ENCODE measurements around the gene ECE1. TPM values are rescaled to one million over a fixed set of nuclear protein-coding genes. Genes with fewer than 3 reads are reported as not detected.

The ECE1 gene
- total and polyA plus RNA-seq, 10 of the 15 experiments (the other 5 are each of a cell fraction or from before 2014, with no cell fraction given): 0.97 to 81.0 (median 37.0) TPM

DNA sequence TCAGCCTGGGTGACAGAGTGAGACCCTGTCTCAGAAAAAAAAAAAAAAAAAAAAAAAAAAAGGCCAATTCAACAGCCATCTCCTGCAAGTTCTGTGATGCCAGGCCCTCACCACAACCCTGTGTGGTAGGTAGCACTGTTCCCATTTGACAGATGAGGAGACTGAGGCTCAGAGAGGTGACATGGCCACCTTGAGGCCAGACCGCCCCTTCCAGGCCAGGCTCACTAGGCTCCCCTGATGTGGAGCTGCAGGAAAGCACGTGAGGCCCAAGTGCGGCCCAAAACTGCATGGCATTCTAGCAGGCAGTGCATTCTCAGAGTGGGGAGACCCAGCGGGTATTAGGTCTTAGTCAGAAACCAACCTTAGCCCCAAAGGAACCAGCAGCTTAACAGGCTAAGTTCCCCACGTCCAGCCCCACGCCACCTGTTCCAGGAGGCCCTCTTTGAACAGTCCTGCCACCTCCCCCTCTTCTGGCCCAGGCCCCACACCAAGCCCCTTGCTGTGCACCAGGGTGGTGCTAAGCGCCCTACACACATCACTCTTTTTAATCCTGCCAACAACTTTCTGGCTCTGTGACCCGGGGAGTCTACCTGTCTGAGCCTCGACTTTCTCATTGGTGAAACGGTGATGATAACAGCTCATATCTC lies 11.7 kb upstream of the ECE1 start:
- BruUV-seq (replicated peaks): no TSS peak
- in situ Hi-C loops (cut with MboI): no loop called here
- no peaks in the 10 kb centered on the region for H3K27me3 ChIP-seq (replicated peaks in 1 of 2; ENCODE audit: control insufficient read depth in 2 of 2, insufficient read depth in 2 of 2, low read length in 1 of 2)
- no peaks in the 10 kb centered on the region; the same call in 1 of the 2 replicates for H3K4me1 ChIP-seq (ENCODE audit: control insufficient read depth, insufficient read depth, low read length)
- POLR2A ChIA-PET: interaction anchor here (0.7 to 1.3 kb wide), 2 partner anchors 11 to 36 kb away, joined by 3 read pairs; no protein-coding TSS in a partner anchor
- no peak; the same call in 2 of the 3 replicates for ATAC-seq
- H3K27ac ChIP-seq (ENCODE audit: control insufficient read depth, insufficient read depth): no peak overlapping the region
- WGBS (ENCODE audit: insufficient coverage, insufficient replicate concordance, low lambda C conversion rate, missing lambda C conversion rate): 56% methylated on average over 10 of the region's 10 CpGs
- no peaks in the 10 kb centered on the region for H3K79me2 ChIP-seq (ENCODE audit: control insufficient read depth, insufficient read depth, low read length)
- no peak for FAIRE-seq
- no peak overlapping the region for H3K4me2 ChIP-seq (ENCODE audit: control insufficient read depth, insufficient read depth)
- intact Hi-C loops (cut with micrococcal nuclease; ENCODE audit: unreplicated experiment): no loop called here
- H3K36me3 ChIP-seq (ENCODE audit: control insufficient read depth in 2 of 2, insufficient read depth in 2 of 2, low read length in 1 of 2): peaks cover 0 to 13% of the 10 kb centered on the region in 2 experiments; a peak in 2 of 4 replicates
- DNase-seq (ENCODE audit: low read depth, low spot score): no peak
- no peak overlapping the region for H3K4me3 ChIP-seq
- RAD21 ChIA-PET (ENCODE audit: unreplicated experiment): interaction anchor here (0.6 to 0.7 kb wide), 2 partner anchors 66 to 70 kb away, joined by 3 read pairs; no protein-coding TSS in a partner anchor
- SMC1A ChIA-PET (ENCODE audit: uncharacterized antibody, unreplicated experiment): interaction anchor here (1.4 to 1.5 kb wide), 2 partner anchors 11 to 32 kb away, joined by 3 read pairs; no protein-coding TSS in a partner anchor
- no peak overlapping the region for H3K9ac ChIP-seq (ENCODE audit: control insufficient read depth, insufficient read depth, low read length)
- no peaks in the 10 kb centered on the region; the same call in 1 of the 2 replicates for H4K20me1 ChIP-seq (ENCODE audit: control insufficient read depth, insufficient read depth)
- CTCF ChIA-PET: interaction anchor here (0.7 to 19.3 kb wide), 3 partner anchors 10 to 31 kb away, joined by 3 to 131 read pairs (median 3); no protein-coding TSS in a partner anchor
- H3K9me3 ChIP-seq (replicated peaks; ENCODE audit: control insufficient read depth, insufficient read depth, low read length): no peaks in the 10 kb centered on the region
- no peak overlapping the region for H2AFZ ChIP-seq (ENCODE audit: control insufficient read depth, low read depth, low read length)
- TF ChIP-seq MEF2B (IDR thresholded peaks at IDR 0.05; ENCODE audit: partially characterized antibody, poor library complexity, severe bottlenecking) (no peak), MEF2A (IDR thresholded peaks at IDR 0.05; ENCODE audit: insufficient read depth, low read depth, low read length) (no peak), EP300 (IDR thresholded peaks at IDR 0.05; ENCODE audit: borderline replicate concordance in 1 of 2, control insufficient read depth in 1 of 2, low read depth in 2 of 2, low read length in 2 of 2) (no peak), SMC3 (IDR thresholded peaks at IDR 0.05; ENCODE audit: borderline replicate concordance, low read length) (no peak), EGR1 (IDR thresholded peaks at IDR 0.05; ENCODE audit: borderline replicate concordance in 1 of 2, low read depth in 2 of 2, low read length in 2 of 2) (no peak), RELA (IDR thresholded peaks at IDR 0.05; ENCODE audit: borderline replicate concordance, partially characterized antibody) (no peak), RAD51 (IDR thresholded peaks at IDR 0.05) (no peak), SUPT20H (IDR thresholded peaks at IDR 0.05; ENCODE audit: borderline replicate concordance, control insufficient read depth, low read depth, low read length) (no peak), TCF7 (IDR thresholded peaks at IDR 0.05; ENCODE audit: borderline replicate concordance) (no peak), BMI1 (IDR thresholded peaks at IDR 0.05; ENCODE audit: borderline replicate concordance) (no peak), E4F1 (IDR thresholded peaks at IDR 0.05; ENCODE audit: borderline replicate concordance, partially characterized antibody) (no peak)
- TF ChIP-seq, protein P1, sequence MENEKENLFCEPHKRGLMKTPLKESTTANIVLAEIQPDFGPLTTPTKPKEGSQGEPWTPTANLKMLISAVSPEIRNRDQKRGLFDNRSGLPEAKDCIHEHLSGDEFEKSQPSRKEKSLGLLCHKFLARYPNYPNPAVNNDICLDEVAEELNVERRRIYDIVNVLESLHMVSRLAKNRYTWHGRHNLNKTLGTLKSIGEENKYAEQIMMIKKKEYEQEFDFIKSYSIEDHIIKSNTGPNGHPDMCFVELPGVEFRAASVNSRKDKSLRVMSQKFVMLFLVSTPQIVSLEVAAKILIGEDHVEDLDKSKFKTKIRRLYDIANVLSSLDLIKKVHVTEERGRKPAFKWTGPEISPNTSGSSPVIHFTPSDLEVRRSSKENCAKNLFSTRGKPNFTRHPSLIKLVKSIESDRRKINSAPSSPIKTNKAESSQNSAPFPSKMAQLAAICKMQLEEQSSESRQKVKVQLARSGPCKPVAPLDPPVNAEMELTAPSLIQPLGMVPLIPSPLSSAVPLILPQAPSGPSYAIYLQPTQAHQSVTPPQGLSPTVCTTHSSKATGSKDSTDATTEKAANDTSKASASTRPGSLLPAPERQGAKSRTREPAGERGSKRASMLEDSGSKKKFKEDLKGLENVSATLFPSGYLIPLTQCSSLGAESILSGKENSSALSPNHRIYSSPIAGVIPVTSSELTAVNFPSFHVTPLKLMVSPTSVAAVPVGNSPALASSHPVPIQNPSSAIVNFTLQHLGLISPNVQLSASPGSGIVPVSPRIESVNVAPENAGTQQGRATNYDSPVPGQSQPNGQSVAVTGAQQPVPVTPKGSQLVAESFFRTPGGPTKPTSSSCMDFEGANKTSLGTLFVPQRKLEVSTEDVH (IDR thresholded peaks at IDR 0.05; ENCODE audit: low read depth, partially characterized antibody): no peak

Data from GM12878 (cell line).